HG03520 (cell line): ENCODE data around the gene SRSF10.

Experiments
- ATAC-seq: cut with Tn5 transposase; IDR thresholded peaks from one replicate; pipeline ENCODE4 v1.9.1; 2021; ENCODE audit warnings: mild to moderate bottlenecking, moderate library complexity; ENCODE audit not compliant: unreplicated experiment

Gene SRSF10

GRCh38 chr1:23914921-23915320, 65.2 kb downstream of the SRSF10 start:
- ATAC-seq, result no peak
